GM12878 (cell line): Measurements from ENCODE around the gene P4HA2. TPM values are rescaled to one million over a fixed set of nuclear protein-coding genes. Genes with fewer than 3 reads are reported as not detected.

Experiments
- ATAC-seq: fragments of 200-7000 bp; cut with Tn5 transposase; 3 replicates; pipeline ENCODE4 v1.9.1; 2020; ENCODE audit warnings: mild to moderate bottlenecking, moderate library complexity
- BruUV-seq: library from RNA; stranded (reverse); fragments of 400-500 nt; replicated peaks from 2 replicates; lab custom pipeline; 2021; lab: Mats Ljungman, UMichigan
- CTCF ChIA-PET: fragments of 300-600 bp; sonication (Branson Sonifier 250); formaldehyde crosslinking; extraction: SDS; loops from one replicate; lab custom pipeline; 2021; ENCODE audit warnings: inconsistent platforms; lab: Yijun Ruan, JAX
- POLR2A ChIA-PET: fragments of 350-600 bp; formaldehyde crosslinking; extraction: SDS; loops from one replicate; lab custom pipeline; 2021; ENCODE audit warnings: inconsistent platforms; lab: Charles Lee
- RAD21 ChIA-PET: fragments of 300-600 bp; sonication (Branson Sonifier 250); formaldehyde crosslinking; loops from one replicate; lab custom pipeline; 2023; ENCODE audit warnings: antibody characterized with exemption; ENCODE audit not compliant: unreplicated experiment; lab: Charles Lee
- SMC1A ChIA-PET: fragments of 300-600 bp; sonication (Branson Sonifier 250); formaldehyde crosslinking; loops from one replicate; lab custom pipeline; 2023; ENCODE audit not compliant: unreplicated experiment, uncharacterized antibody; lab: Charles Lee
- DNase-seq: peaks from one replicate; pipeline ENCODE4 v3.0.0-alpha.2; 2011; ENCODE audit warnings: low read depth, low spot score
- FAIRE-seq: peaks from 3 replicates; lab custom pipeline; 2011; peaks lifted over from hg19 to GRCh38; lab: Jason Lieb, UNC
- H2AFZ ChIP-seq: 2 replicates; pipeline ENCODE4 v1.6.0; 2011; ENCODE audit warnings: low read depth, low read length, control low read depth; ENCODE audit not compliant: control insufficient read depth
- H3K27ac ChIP-seq: 2 replicates; pipeline ENCODE4 v1.5.1; 2011; ENCODE audit warnings: control low read depth; ENCODE audit not compliant: control insufficient read depth, insufficient read depth
- H3K27me3 ChIP-seq, 2 experiments: replicated peaks in 1 of 2; 2 replicates each; pipeline versions ENCODE4 v1.6.0 to v1.6.1; 2011; ENCODE audit warnings: low read length in 1 of 2; ENCODE audit not compliant: control insufficient read depth in 2 of 2, insufficient read depth in 2 of 2
- H3K36me3 ChIP-seq, 2 experiments: 2 replicates each; pipeline ENCODE4 v1.5.1; 2011; ENCODE audit warnings: low read length in 1 of 2; ENCODE audit not compliant: control insufficient read depth in 2 of 2, insufficient read depth in 2 of 2
- H3K4me1 ChIP-seq: 2 replicates; pipeline ENCODE4 v1.6.1; 2011; ENCODE audit warnings: mild to moderate bottlenecking, low read length, moderate library complexity, mixed read lengths; ENCODE audit not compliant: control insufficient read depth, insufficient read depth
- H3K4me2 ChIP-seq: 2 replicates; pipeline ENCODE4 v1.6.0; 2011; ENCODE audit warnings: control low read depth; ENCODE audit not compliant: control insufficient read depth, insufficient read depth
- H3K4me3 ChIP-seq: fragments of 200-600 bp; sonication (generic); 2 replicates; pipeline ENCODE4 v1.5.1; 2016
- H3K79me2 ChIP-seq: 2 replicates; pipeline ENCODE4 v1.6.0; 2011; ENCODE audit warnings: low read length; ENCODE audit not compliant: control insufficient read depth, insufficient read depth
- H3K9ac ChIP-seq: 2 replicates; pipeline ENCODE4 v1.8.0; 2011; ENCODE audit warnings: low read length, control low read depth, mixed read lengths; ENCODE audit not compliant: control insufficient read depth, insufficient read depth
- H3K9me3 ChIP-seq: replicated peaks from 3 replicates; pipeline ENCODE4 v1.5.1; 2011; ENCODE audit warnings: mild to moderate bottlenecking, low read length; ENCODE audit not compliant: control insufficient read depth, insufficient read depth
- H4K20me1 ChIP-seq: 2 replicates; pipeline ENCODE4 v1.6.0; 2011; ENCODE audit not compliant: control insufficient read depth, insufficient read depth
- CTCF ChIP-seq, 3 experiments: IDR thresholded peaks in 2 of 3; conservative IDR thresholded peaks in 1 of 3; 2 replicates each; pipeline ENCODE4 v1.5.1; 2011; ENCODE audit warnings: low read depth in 3 of 3, low read length in 3 of 3, mild to moderate bottlenecking in 3 of 3, control low read depth in 2 of 3, moderate library complexity in 2 of 3, inconsistent platforms in 1 of 3, mixed read lengths in 1 of 3; ENCODE audit not compliant: control insufficient read depth in 2 of 3, insufficient read depth in 1 of 3; ENCODE audit errors: extremely low read depth in 1 of 3
- ETV6 ChIP-seq, 2 experiments: fragments of 450-650 bp in 1 of 2; IDR thresholded peaks in 1 of 2; conservative IDR thresholded peaks in 1 of 2; 2 replicates each; pipeline ENCODE4 v1.6.1; 2014; ENCODE audit warnings: antibody characterized with exemption in 1 of 2, borderline replicate concordance in 1 of 2, low read depth in 1 of 2, mild to moderate bottlenecking in 1 of 2, moderate library complexity in 1 of 2
- IKZF2 ChIP-seq, 2 experiments: fragments of 450-650 bp; IDR thresholded peaks; 2 replicates each; pipeline ENCODE4 v1.6.1; 2017; ENCODE audit warnings: mild to moderate bottlenecking in 2 of 2, moderate library complexity in 2 of 2
- NFYA ChIP-seq: IDR thresholded peaks from 2 replicates; pipeline ENCODE4 v1.6.1; 2011; ENCODE audit warnings: low read depth, mild to moderate bottlenecking, low read length, improper control_type of control experiment, borderline replicate concordance
- PML ChIP-seq: IDR thresholded peaks from 2 replicates; pipeline ENCODE4 v1.6.1; 2012; ENCODE audit warnings: low read length, inconsistent platforms
- PRDM15 ChIP-seq: fragments of 450-650 bp; formaldehyde crosslinking; IDR thresholded peaks from 2 replicates; pipeline ENCODE4 v1.4.0; 2020; ENCODE audit warnings: mild to moderate bottlenecking, moderate library complexity
- SIX5 ChIP-seq: IDR thresholded peaks from 2 replicates; pipeline ENCODE4 v1.6.1; 2011; ENCODE audit warnings: mild to moderate bottlenecking, low read depth, low read length, moderate library complexity; ENCODE audit not compliant: severe bottlenecking
- YBX1 ChIP-seq: fragments of 450-650 bp; IDR thresholded peaks from 2 replicates; pipeline ENCODE4 v1.6.1; 2016; ENCODE audit warnings: antibody characterized with exemption
- ZBED1 ChIP-seq: IDR thresholded peaks from 2 replicates; pipeline ENCODE4 v1.6.1; 2016; ENCODE audit warnings: borderline replicate concordance
- ZBTB40 ChIP-seq: fragments of 450-650 bp; IDR thresholded peaks from 2 replicates; pipeline ENCODE4 v1.6.1; 2016; ENCODE audit warnings: mild to moderate bottlenecking, moderate library complexity, borderline replicate concordance
- ZSCAN29 ChIP-seq: fragments of 450-650 bp; IDR thresholded peaks from 2 replicates; pipeline ENCODE4 v1.6.1; 2017; ENCODE audit warnings: mild to moderate bottlenecking, moderate library complexity
- in situ Hi-C: fragments of 300-500 bp; cut with MboI; formaldehyde crosslinking; loops from 9 replicates; pipeline ENCODE4 v1.14.3; 2018; ENCODE audit warnings: mixed read lengths
- intact Hi-C: fragments of 100-400 bp; cut with micrococcal nuclease; formaldehyde crosslinking; loops from one replicate; pipeline ENCODE4 v1.14.2; 2022; ENCODE audit not compliant: unreplicated experiment
- polyA plus RNA-seq, 11 experiments: library from polyadenylated mRNA; depleted of rRNA in 4 of 11; unstranded in 6 of 11; stranded (reverse) in 5 of 11; fragments of >200 nt; fragmentation: Nextera tagmentation in 4 of 11; fragmentation: Illumina TruSeq in 1 of 11; extraction: Ambion mirVana in 4 of 11; extraction: Trizol in 1 of 11; gene quantifications; 1 replicate in 1 of 11; 2 replicates in 10 of 11; pipeline versions ENCODE4 v1.2.1 to v1.2.3, GENCODE V29; 2011 to 2016; ENCODE audit warnings: inconsistent platforms in 2 of 11, missing spikeins in 2 of 11, low read depth in 1 of 11
- total RNA-seq, 4 experiments: library from RNA; depleted of rRNA in 3 of 4; stranded (reverse); fragments of >200 nt in 3 of 4; fragmentation: Illumina TruSeq in 1 of 4; extraction: Trizol in 1 of 4; gene quantifications; 2 replicates each; pipeline versions ENCODE4 v1.2.1 to v1.2.3, GENCODE V29; 2013 to 2021

Gene P4HA2
- total and polyA plus RNA-seq, 10 of the 15 experiments (the other 5 are each of a cell fraction or from before 2014, with no cell fraction given), result 4.7 to 10.9 (median 7.5) TPM

- TF ChIP-seq PRDM15 (no peak), ZSCAN29 (no peak)
These were observed 15.8 kb upstream of the P4HA2 start (continued) for GRCh38 chr5:132243366-132243977.

- SMC1A ChIA-PET, result interaction anchor here (0.8 to 5.3 kb wide), 11 partner anchors 10 to 264 kb away, joined by 3 to 38 read pairs (median 6); partner anchors contain the start of genes SLC22A4 and SLC22A5
- no peak for ATAC-seq
- no peak for FAIRE-seq
- no peak for DNase-seq
- Histone ChIP-seq H3K9ac (no peak overlapping the region), H3K27me3 (no peaks in the 10 kb centered on the region), H3K9me3 (no peaks in the 10 kb centered on the region; the same call in 1 of the 3 replicates), H2AFZ (no peak overlapping the region), H3K4me3 (no peak overlapping the region), H4K20me1 (no peaks in the 10 kb centered on the region), H3K4me2 (no peak overlapping the region), H3K36me3 (no peaks in the 10 kb centered on the region), H3K27ac (no peak overlapping the region), H3K79me2 (no peaks in the 10 kb centered on the region), H3K4me1 (no peaks in the 10 kb centered on the region)
- POLR2A ChIA-PET, result interaction anchor here (1.0 kb wide), 1 partner anchor 23 kb away, joined by 3 read pairs; no protein-coding TSS in a partner anchor
- intact Hi-C loops, result loop anchor here (2.0 to 5.0 kb wide), 3 partner anchors 29 to 175 kb away; no protein-coding TSS in a partner anchor
- RAD21 ChIA-PET, result interaction anchor here (1.6 to 3.8 kb wide), 4 partner anchors 29 to 261 kb away, joined by 4 to 42 read pairs (median 16); partner anchors contain the start of gene SLC22A5
- CTCF ChIA-PET, result interaction anchor here (0.6 to 5.9 kb wide), 14 partner anchors 11 to 801 kb away, joined by 3 to 117 read pairs (median 25); partner anchors contain the start of genes P4HA2, SLC22A4 and SLC22A5
- BruUV-seq, result no TSS peak
- in situ Hi-C loops, result loop anchor here (10.0 kb wide), 1 partner anchor 265 kb away; no protein-coding TSS in a partner anchor
- TF ChIP-seq ETV6 (conservative IDR thresholded peaks at IDR 0.05 in 1 of 2, IDR thresholded peaks at IDR 0.05 in 1 of 2; ENCODE audit: borderline replicate concordance in 1 of 2, low read depth in 1 of 2), result no peak
- no peak for TF ChIP-seq IKZF2 (IDR thresholded peaks at IDR 0.05)
- TF ChIP-seq NFYA, result no peak
- no peak for TF ChIP-seq ZBTB40
- TF ChIP-seq SIX5, result no peak
- no peak for TF ChIP-seq ZBED1
- TF ChIP-seq CTCF (IDR thresholded peaks at IDR 0.05 in 2 of 3, conservative IDR thresholded peaks at IDR 0.05 in 1 of 3; ENCODE audit: control insufficient read depth in 2 of 3, extremely low read depth in 1 of 3, insufficient read depth in 1 of 3, low read depth in 3 of 3, low read length in 3 of 3), result no peak
- no peak for TF ChIP-seq PML
- TF ChIP-seq YBX1, result no peak
These were observed 12.1 kb upstream of the P4HA2 start for GRCh38 chr5:132239776-132240175.
